ENCODE measurements around the gene ARRB1. TPM values are rescaled to one million over a fixed set of nuclear protein-coding genes. Genes with fewer than 3 reads are reported as not detected.

ARRB1 gene
- total and polyA plus RNA-seq, 4 donors = 39.8 to 145 (median 55.2) TPM

DNA sequence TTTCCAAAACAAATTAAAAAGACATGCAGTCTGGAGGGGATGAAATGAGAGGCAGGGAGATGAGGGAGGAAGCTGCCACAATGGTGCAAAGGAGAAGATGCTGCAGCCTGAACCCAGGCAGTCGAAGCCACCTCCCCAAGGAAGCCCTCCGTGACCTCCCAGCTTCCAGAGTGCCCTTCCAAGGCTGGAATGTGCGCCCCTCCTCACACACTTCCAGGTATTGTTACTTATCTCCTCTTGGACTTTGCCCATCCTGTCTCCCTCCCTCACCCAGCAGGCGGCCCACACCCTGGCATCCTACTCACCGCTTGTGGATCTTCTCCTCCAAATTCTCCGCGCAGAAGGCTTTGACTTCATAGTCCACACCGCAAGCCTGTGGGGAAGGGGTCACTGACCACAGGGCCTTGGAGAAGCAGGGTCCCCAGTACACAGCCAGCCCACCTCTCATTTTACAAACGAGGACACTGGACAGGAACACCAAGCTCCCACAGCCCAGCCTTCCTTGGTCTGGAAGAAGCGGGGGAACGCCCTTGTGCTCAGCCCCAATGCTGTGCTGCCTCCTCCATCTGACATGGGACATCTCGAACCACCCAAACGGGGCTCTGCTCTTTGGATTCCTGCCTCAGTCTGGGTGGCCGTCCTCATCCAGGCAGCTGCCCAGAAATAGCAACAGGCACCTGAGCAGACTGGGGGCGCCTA lies 70.5 kb downstream of the ARRB1 start:
- peaks cover 0 to 2% (median 0%) of the 10 kb centered on the region in 5 donors for H3K4me1 ChIP-seq (ENCODE audit: control insufficient read depth in 5 of 5, insufficient read depth in 5 of 5, low read length in 5 of 5)
- no peak overlapping the region for H3K9ac ChIP-seq (ENCODE audit: insufficient read depth in 1 of 2, low read length in 2 of 2)
- H3K4me3 ChIP-seq = no peak overlapping the region
- DNase-seq (peak in 1 of 3 donors; percentile 5), ATAC-seq (ENCODE audit: insufficient read depth, low FRiP score) (no peak)
- 68 to 82% methylated on average over 15 of the region's 15 CpGs for WGBS, 2 donors
- H3K27ac ChIP-seq (ENCODE audit: low read depth in 1 of 2, low read length in 1 of 2) = peak overlapping the region in 1 of 2 donors; percentile 18
- TF ChIP-seq, protein P1, sequence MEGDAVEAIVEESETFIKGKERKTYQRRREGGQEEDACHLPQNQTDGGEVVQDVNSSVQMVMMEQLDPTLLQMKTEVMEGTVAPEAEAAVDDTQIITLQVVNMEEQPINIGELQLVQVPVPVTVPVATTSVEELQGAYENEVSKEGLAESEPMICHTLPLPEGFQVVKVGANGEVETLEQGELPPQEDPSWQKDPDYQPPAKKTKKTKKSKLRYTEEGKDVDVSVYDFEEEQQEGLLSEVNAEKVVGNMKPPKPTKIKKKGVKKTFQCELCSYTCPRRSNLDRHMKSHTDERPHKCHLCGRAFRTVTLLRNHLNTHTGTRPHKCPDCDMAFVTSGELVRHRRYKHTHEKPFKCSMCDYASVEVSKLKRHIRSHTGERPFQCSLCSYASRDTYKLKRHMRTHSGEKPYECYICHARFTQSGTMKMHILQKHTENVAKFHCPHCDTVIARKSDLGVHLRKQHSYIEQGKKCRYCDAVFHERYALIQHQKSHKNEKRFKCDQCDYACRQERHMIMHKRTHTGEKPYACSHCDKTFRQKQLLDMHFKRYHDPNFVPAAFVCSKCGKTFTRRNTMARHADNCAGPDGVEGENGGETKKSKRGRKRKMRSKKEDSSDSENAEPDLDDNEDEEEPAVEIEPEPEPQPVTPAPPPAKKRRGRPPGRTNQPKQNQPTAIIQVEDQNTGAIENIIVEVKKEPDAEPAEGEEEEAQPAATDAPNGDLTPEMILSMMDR (IDR thresholded peaks at IDR 0.05; ENCODE audit: control extremely low read depth, extremely low read depth) = no peak
- no peaks in the 10 kb centered on the region for H3K9me3 ChIP-seq (ENCODE audit: control insufficient read depth in 4 of 4, insufficient read depth in 3 of 4, low read length in 3 of 4)
- no peaks in the 10 kb centered on the region for H3K27me3 ChIP-seq (ENCODE audit: control insufficient read depth in 3 of 3, insufficient read depth in 3 of 3, low read length in 2 of 3)
- H3K36me3 ChIP-seq (ENCODE audit: control insufficient read depth in 4 of 4, insufficient read depth in 4 of 4, low read length in 4 of 4) = peaks cover 0 to 74% (median 45%) of the 10 kb centered on the region in 4 donors

DNA sequence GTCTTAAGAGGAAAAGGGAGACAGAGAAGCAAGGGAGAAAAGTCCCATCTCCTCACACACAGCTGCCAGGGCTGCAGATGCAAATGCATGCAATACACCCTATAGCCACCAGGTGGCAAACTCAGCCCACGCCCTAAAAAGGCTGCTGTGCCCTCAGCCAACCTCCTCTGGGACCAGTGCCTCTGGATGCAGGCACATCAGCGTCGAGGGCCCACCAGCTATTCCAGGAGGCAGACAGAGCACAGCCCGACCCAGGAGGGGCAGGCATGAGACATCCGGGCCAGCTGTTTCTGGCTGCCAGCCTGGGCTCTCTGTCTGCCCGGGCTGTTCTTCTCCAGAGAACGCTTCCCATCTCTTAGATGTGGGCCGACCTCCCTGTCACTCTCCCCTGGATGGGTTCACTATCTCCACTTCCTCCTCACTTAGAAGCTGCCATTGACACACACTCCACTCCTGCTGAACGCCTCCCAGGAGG lies 71.2 kb downstream of the ARRB1 start:
- peaks cover 0 to 2% (median 0%) of the 10 kb centered on the region in 5 donors for H3K4me1 ChIP-seq (ENCODE audit: control insufficient read depth in 5 of 5, insufficient read depth in 5 of 5, low read length in 5 of 5)
- DNase-seq = peak; percentile 82 to 85 (median 82)
- H3K9me3 ChIP-seq (ENCODE audit: control insufficient read depth in 4 of 4, insufficient read depth in 3 of 4, low read length in 3 of 4) = no peaks in the 10 kb centered on the region
- H3K27me3 ChIP-seq (ENCODE audit: control insufficient read depth in 3 of 3, insufficient read depth in 3 of 3, low read length in 2 of 3) = no peaks in the 10 kb centered on the region
- no peak overlapping the region for H3K4me3 ChIP-seq
- WGBS, 2 donors = 30 to 32% methylated on average over 9 of the region's 9 CpGs
- peak overlapping the region in 1 of 2 donors; percentile 18 for H3K27ac ChIP-seq (ENCODE audit: low read depth in 1 of 2, low read length in 1 of 2)
- TF ChIP-seq, protein P1 (IDR thresholded peaks at IDR 0.05; ENCODE audit: control extremely low read depth, extremely low read depth) = peak; percentile 91
- H3K36me3 ChIP-seq (ENCODE audit: control insufficient read depth in 4 of 4, insufficient read depth in 4 of 4, low read length in 4 of 4) = peaks cover 0 to 70% (median 44%) of the 10 kb centered on the region in 4 donors
- H3K9ac ChIP-seq (ENCODE audit: insufficient read depth in 1 of 2, low read length in 2 of 2) = no peak overlapping the region
- peak; percentile 79 for ATAC-seq (ENCODE audit: insufficient read depth, low FRiP score)

DNA sequence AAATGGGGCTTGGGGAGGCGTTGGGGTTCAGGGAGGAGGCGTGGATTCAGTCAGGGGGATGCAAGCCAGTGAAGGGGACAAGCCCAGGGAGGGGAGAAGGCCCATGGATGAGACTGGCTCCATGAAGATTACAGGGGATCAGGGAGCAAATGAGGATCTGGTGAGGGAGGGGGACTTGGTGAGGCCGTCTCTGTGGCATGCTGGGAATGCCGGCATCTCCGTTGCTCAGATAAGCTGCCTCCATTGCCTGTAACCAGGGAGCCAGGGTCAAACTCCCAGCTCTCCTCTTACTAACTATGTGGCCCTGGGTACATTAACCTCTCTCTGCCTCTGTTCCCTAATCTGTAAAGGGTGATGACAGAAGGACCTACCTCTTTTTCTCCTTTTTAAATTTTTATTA lies 72.2 kb downstream of the ARRB1 start:
- peaks cover 0 to 67% (median 42%) of the 10 kb centered on the region in 4 donors for H3K36me3 ChIP-seq (ENCODE audit: control insufficient read depth in 4 of 4, insufficient read depth in 4 of 4, low read length in 4 of 4)
- H3K4me3 ChIP-seq = no peak overlapping the region
- TF ChIP-seq, protein P1 (IDR thresholded peaks at IDR 0.05; ENCODE audit: control extremely low read depth, extremely low read depth) = no peak
- H3K9ac ChIP-seq (ENCODE audit: insufficient read depth in 1 of 2, low read length in 2 of 2) = no peak overlapping the region
- DNase-seq (no peak), ATAC-seq (ENCODE audit: insufficient read depth, low FRiP score) (no peak)
- WGBS, 2 donors = 86 to 95% methylated on average over 5 of the region's 5 CpGs
- no peaks in the 10 kb centered on the region for H3K27me3 ChIP-seq (ENCODE audit: control insufficient read depth in 3 of 3, insufficient read depth in 3 of 3, low read length in 2 of 3)
- H3K27ac ChIP-seq (ENCODE audit: low read depth in 1 of 2, low read length in 1 of 2) = no peak overlapping the region
- peaks cover 0 to 2% (median 0%) of the 10 kb centered on the region in 5 donors for H3K4me1 ChIP-seq (ENCODE audit: control insufficient read depth in 5 of 5, insufficient read depth in 5 of 5, low read length in 5 of 5)
- no peaks in the 10 kb centered on the region for H3K9me3 ChIP-seq (ENCODE audit: control insufficient read depth in 4 of 4, insufficient read depth in 3 of 4, low read length in 3 of 4)
